ENCODE results near the gene EIF4E.

GRCh38 chr4:98977557-98977956 lies 48.6 kb upstream of the EIF4E start:
- TF ChIP-seq CTCF (IDR thresholded peaks at IDR 0.05) (no peak), POLR2A (IDR thresholded peaks at IDR 0.05) (no peak)

All from heart left ventricle (tissue), 13 donors.